Subcutaneous adipose tissue (tissue), 4 donors: ENCODE data around the gene C16orf54. TPM values are rescaled to one million over a fixed set of nuclear protein-coding genes. Genes with fewer than 3 reads are reported as not detected.

Experiments used
- CTCF ChIP-seq: fragments of 450-650 bp; IDR thresholded peaks from one replicate; pipeline ENCODE4 v1.5.1; 2016; ENCODE audit warnings: low read depth, mild to moderate bottlenecking, control low read depth, antibody characterized with exemption, moderate library complexity
- total RNA-seq, 4 donors: library from RNA; depleted of rRNA; stranded (reverse); fragments of >200 nt; gene quantifications; one replicate each; pipeline ENCODE4 v1.1.0, GENCODE V29; 2016

The C16orf54 gene
- total RNA-seq, 4 donors from 2014 or later: 0.75 to 4.2 (median 1.6) TPM

GRCh38 chr16:29696881-29697331 is 48.9 kb downstream of the C16orf54 start:
- no peak for TF ChIP-seq CTCF

- TF ChIP-seq CTCF: no peak
These were observed 51.2 kb downstream of the C16orf54 start for GRCh38 chr16:29694384-29695195.

Other genes starting within 250 kb of the C16orf54 start
- gene NPIPB12, start 239.6 kb downstream of the C16orf54 start, total RNA-seq: 100 to 1,000 TPM in 2 of 4 donors, 10 to 100 TPM in 2; 78.8 to 154 (median 104) TPM
- 1 to 10 TPM; 1.1 to 8.7 (median 1.8) TPM for gene SPN, start 82.7 kb downstream of the C16orf54 start, total RNA-seq
- gene QPRT, start 66.8 kb downstream of the C16orf54 start, total RNA-seq: 10 to 100 TPM in 1 of 4 donors, 1 to 10 TPM in 3; 1.5 to 13.8 (median 2.4) TPM
- gene ZG16, start 32.3 kb upstream of the C16orf54 start, total RNA-seq: under 1 TPM in 2 of 4 donors, not detected in 2; 0.17 to 0.75 TPM
- 10 to 100 TPM; 10.6 to 18.1 (median 16.5) TPM for gene KIF22, start 44.8 kb upstream of the C16orf54 start, total RNA-seq
- 10 to 100 TPM; 45.6 to 71.1 (median 62.7) TPM for gene MAZ, start 60.5 kb upstream of the C16orf54 start, total RNA-seq
- gene PRRT2, start 66.2 kb upstream of the C16orf54 start, total RNA-seq: 1 to 10 TPM in 2 of 4 donors, under 1 TPM in 1, not detected in 1; 0.19 to 3.5 (median 2.9) TPM
- 10 to 100 TPM; 13.5 to 23.6 (median 19.2) TPM for gene PAGR1, start 70.2 kb upstream of the C16orf54 start, total RNA-seq
- 100 to 1,000 TPM in 2 of 4 donors, 10 to 100 TPM in 2; 47.1 to 119 (median 103) TPM for gene MVP, start 74.5 kb upstream of the C16orf54 start, total RNA-seq
- 100 to 1,000 TPM in 1 of 4 donors, 10 to 100 TPM in 3; 57.7 to 107 (median 94.7) TPM for gene CDIPT, start 117.2 kb upstream of the C16orf54 start, total RNA-seq
- 1 to 10 TPM in 1 of 4 donors, under 1 TPM in 2, not detected in 1; 0.66 to 5.6 (median 0.75) TPM for gene SEZ6L2, start 153.6 kb upstream of the C16orf54 start, total RNA-seq
- 1 to 10 TPM in 1 of 4 donors, under 1 TPM in 2, not detected in 1; 0.44 to 3.7 (median 0.57) TPM for gene ASPHD1, start 154.5 kb upstream of the C16orf54 start, total RNA-seq
- 10 to 100 TPM in 3 of 4 donors, 1 to 10 TPM in 1; 5.4 to 26.2 (median 23.3) TPM for gene KCTD13, start 180.2 kb upstream of the C16orf54 start, total RNA-seq
- gene TMEM219, start 216.1 kb upstream of the C16orf54 start, total RNA-seq: 100 to 1,000 TPM in 3 of 4 donors, 10 to 100 TPM in 1; 53.8 to 149 (median 120) TPM
- gene TAOK2, start 227.9 kb upstream of the C16orf54 start, total RNA-seq: 10 to 100 TPM; 25.7 to 87.0 (median 31.4) TPM
- 10 to 100 TPM; 11.9 to 15.3 (median 14.2) TPM for gene HIRIP3, start 249.6 kb upstream of the C16orf54 start, total RNA-seq